ENCODE results near the gene CUX1. TPM values are rescaled to one million over a fixed set of nuclear protein-coding genes. Genes with fewer than 3 reads are reported as not detected.
"Not testable (repeated sequence)": the region's sequence is repeated elsewhere in the genome, so short reads cannot be mapped to it uniquely, and the experiment has no call there.

Gene CUX1
- total RNA-seq, 4 donors from 2014 or later, result 40.8 to 62.1 (median 43.8) TPM

- TF ChIP-seq, protein P1, sequence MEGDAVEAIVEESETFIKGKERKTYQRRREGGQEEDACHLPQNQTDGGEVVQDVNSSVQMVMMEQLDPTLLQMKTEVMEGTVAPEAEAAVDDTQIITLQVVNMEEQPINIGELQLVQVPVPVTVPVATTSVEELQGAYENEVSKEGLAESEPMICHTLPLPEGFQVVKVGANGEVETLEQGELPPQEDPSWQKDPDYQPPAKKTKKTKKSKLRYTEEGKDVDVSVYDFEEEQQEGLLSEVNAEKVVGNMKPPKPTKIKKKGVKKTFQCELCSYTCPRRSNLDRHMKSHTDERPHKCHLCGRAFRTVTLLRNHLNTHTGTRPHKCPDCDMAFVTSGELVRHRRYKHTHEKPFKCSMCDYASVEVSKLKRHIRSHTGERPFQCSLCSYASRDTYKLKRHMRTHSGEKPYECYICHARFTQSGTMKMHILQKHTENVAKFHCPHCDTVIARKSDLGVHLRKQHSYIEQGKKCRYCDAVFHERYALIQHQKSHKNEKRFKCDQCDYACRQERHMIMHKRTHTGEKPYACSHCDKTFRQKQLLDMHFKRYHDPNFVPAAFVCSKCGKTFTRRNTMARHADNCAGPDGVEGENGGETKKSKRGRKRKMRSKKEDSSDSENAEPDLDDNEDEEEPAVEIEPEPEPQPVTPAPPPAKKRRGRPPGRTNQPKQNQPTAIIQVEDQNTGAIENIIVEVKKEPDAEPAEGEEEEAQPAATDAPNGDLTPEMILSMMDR (IDR thresholded peaks at IDR 0.05), result no peak
- no peak for TF ChIP-seq POLR2A (IDR thresholded peaks at IDR 0.05)
- WGBS, 2 donors, result 89% methylated on average over 13 of the region's 13 CpGs
- H3K4me3 ChIP-seq (ENCODE audit: low read depth, poor library complexity, severe bottlenecking), result no peak overlapping the region
- intact Hi-C loops (cut with DNase I; ENCODE audit: low total_unique reads), result no loop called here
- no peak for DNase-seq (ENCODE audit: low spot score in 2 of 2)
Measured at GRCh38 chr7:101987494-101987893, 170.1 kb downstream of the CUX1 start.

DNA sequence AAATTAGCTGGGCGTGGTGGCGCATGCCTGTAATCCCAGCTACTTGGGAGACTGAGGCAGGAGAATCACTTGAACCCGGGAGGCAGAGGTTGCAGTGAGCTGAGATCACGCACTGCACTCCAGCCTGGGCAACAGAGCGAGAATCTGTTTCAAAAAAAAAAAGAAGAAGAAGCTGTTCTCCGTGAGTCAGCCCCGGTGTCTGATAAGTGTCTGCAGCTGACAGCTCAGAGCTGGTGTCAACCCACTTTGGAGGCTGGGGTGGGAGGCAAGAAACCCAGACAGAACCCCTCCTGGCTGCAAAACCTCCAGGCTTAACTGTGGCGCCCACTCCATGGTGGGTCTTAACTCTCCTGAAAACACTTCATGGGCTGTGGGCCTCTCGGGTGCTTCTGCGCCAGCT is 170.6 kb downstream of the CUX1 start:
- DNase-seq (ENCODE audit: low spot score in 2 of 2); H3K4me3 ChIP-seq (ENCODE audit: low read depth, poor library complexity, severe bottlenecking); intact Hi-C loops (cut with DNase I; ENCODE audit: low total_unique reads): not testable (repeated sequence)
- WGBS, 2 donors, result 90 to 94% methylated on average over 10 of the region's 10 CpGs

GRCh38 chr7:101988513-101988912 is 171.1 kb downstream of the CUX1 start:
- intact Hi-C loops (cut with DNase I; ENCODE audit: low total_unique reads), result no loop called here
- no peak overlapping the region for H3K4me3 ChIP-seq (ENCODE audit: low read depth, poor library complexity, severe bottlenecking)
- WGBS, 2 donors, result 89 to 93% methylated on average over 9 of the region's 9 CpGs
- no peak for TF ChIP-seq POLR2A (IDR thresholded peaks at IDR 0.05)
- TF ChIP-seq, protein P1 (IDR thresholded peaks at IDR 0.05), result no peak
- DNase-seq (ENCODE audit: low spot score in 2 of 2), result no peak

DNA sequence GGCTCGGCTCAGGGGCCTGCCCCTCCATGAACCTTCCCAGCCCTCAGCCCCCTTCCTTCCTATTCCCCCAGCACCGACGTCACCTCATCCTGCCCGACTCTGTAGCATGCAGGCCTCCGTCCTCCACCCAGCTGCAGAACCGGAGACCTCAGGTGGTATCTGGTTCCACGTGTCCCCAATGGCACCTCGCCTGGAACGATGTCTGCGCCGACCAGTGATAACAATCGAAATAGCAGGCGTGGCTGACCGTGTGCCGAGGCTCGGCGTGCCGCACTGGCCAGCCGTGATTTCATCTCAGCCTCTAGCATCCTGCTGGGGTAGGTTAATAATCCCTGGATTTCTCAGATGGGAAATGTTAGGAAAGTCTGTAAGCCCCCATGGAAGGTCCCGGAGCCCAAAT is 171.7 kb downstream of the CUX1 start:
- DNase-seq (ENCODE audit: low spot score in 2 of 2), result no peak
- TF ChIP-seq, protein P1 (IDR thresholded peaks at IDR 0.05), result no peak
- TF ChIP-seq POLR2A (IDR thresholded peaks at IDR 0.05), result no peak
- no peak overlapping the region for H3K4me3 ChIP-seq (ENCODE audit: low read depth, poor library complexity, severe bottlenecking)
- intact Hi-C loops (cut with DNase I; ENCODE audit: low total_unique reads), result no loop called here
- WGBS, 2 donors, result 96 to 98% methylated on average over 20 of the region's 20 CpGs

GRCh38 chr7:101990811-101991418 is 173.5 kb downstream of the CUX1 start:
- DNase-seq (ENCODE audit: low spot score in 2 of 2), result no peak
- TF ChIP-seq, protein P1 (IDR thresholded peaks at IDR 0.05), result no peak
- no peak for TF ChIP-seq POLR2A (IDR thresholded peaks at IDR 0.05)
- intact Hi-C loops (cut with DNase I; ENCODE audit: low total_unique reads), result no loop called here
- H3K4me3 ChIP-seq (ENCODE audit: low read depth, poor library complexity, severe bottlenecking), result no peak overlapping the region
- WGBS, 2 donors, result 88% methylated on average over 17 of the region's 17 CpGs

DNA sequence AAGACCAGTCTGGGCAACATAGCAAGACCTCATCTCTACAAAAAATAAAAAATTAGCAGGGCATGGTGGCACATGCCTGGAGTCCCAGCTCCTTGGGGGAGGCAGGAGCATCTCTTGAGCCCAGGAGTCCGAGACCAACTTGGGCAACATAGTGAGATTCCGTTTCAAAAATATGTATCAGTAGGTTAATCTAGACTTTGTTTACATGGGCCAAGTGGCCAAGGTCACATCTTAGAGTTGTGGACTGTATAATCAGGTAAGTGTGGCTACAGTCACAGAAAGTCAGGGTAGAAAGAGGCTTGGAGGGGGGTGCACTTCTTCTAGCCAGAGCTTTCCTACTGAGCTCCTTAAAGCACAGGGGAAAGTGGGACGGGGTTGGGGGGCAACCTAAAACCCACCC is 174.4 kb downstream of the CUX1 start:
- intact Hi-C loops (cut with DNase I; ENCODE audit: low total_unique reads), result no loop called here
- TF ChIP-seq, protein P1 (IDR thresholded peaks at IDR 0.05), result no peak
- no peak for TF ChIP-seq POLR2A (IDR thresholded peaks at IDR 0.05)
- 85 to 96% methylated on average over 3 of the region's 3 CpGs for WGBS, 2 donors
- no peak overlapping the region for H3K4me3 ChIP-seq (ENCODE audit: low read depth, poor library complexity, severe bottlenecking)
- no peak for DNase-seq (ENCODE audit: low spot score in 2 of 2)

Data from lower leg skin (tissue), 4 donors.